ENCODE results near the gene CCDC107. TPM values are rescaled to one million over a fixed set of nuclear protein-coding genes. Genes with fewer than 3 reads are reported as not detected.

CCDC107 gene
- total and polyA plus RNA-seq, 9 of the 15 experiments (the other 6 are each of a cell fraction or from before 2014, with no cell fraction given): 0.35 to 11.3 (median 6.9) TPM; not detected in 1

- ATAC-seq (no peak), DNase-seq (ENCODE audit: extremely low read depth in 1 of 4, low spot score in 3 of 4) (no peak), FAIRE-seq (no peak)
- no peaks in the 10 kb centered on the region for H3K9me1 ChIP-seq (ENCODE audit: control insufficient read depth, insufficient read depth, low read length)
- no peak overlapping the region for H3K4me3 ChIP-seq
- H3K9me3 ChIP-seq (replicated peaks; ENCODE audit: control insufficient read depth, insufficient read depth, low read depth, low read length): no peaks in the 10 kb centered on the region
- POLR2A ChIA-PET: interaction anchor here (0.6 kb wide), 1 partner anchor 57 kb away, joined by 3 read pairs; no protein-coding TSS in a partner anchor
- no peaks in the 10 kb centered on the region for H4K20me1 ChIP-seq (replicated peaks; ENCODE audit: control insufficient read depth, insufficient read depth, low read length)
- H3K36me3 ChIP-seq (ENCODE audit: control insufficient read depth, insufficient read depth, low read length): no peaks in the 10 kb centered on the region
- CTCF ChIA-PET (ENCODE audit: low intra/inter-chr PET ratio): no interaction called here
- intact Hi-C loops (cut with micrococcal nuclease): no loop called here
- 40% methylated on average over 2 of the region's 2 CpGs for WGBS (ENCODE audit: insufficient coverage, low coverage, missing lambda C conversion rate)
- H3K4me2 ChIP-seq (ENCODE audit: insufficient read depth, low read length): no peak overlapping the region
- in situ Hi-C loops (cut with MboI): no loop called here
- H3K27me3 ChIP-seq (ENCODE audit: control insufficient read depth in 2 of 2, insufficient read depth in 2 of 2, low read length in 2 of 2): no peaks in the 10 kb centered on the region
- H3K4me1 ChIP-seq (replicated peaks in 1 of 2; ENCODE audit: control insufficient read depth in 2 of 2, insufficient read depth in 2 of 2, low read length in 2 of 2): no peaks in the 10 kb centered on the region; a peak in 4 of 5 replicates
- H3K27ac ChIP-seq (ENCODE audit: extremely low read depth, low read depth, low read length): no peak overlapping the region
- H2AFZ ChIP-seq (ENCODE audit: low read depth, low read length): no peak overlapping the region
- no TSS peak for BruUV-seq (replicated peaks)
- no peaks in the 10 kb centered on the region for H3K79me2 ChIP-seq (ENCODE audit: control insufficient read depth, insufficient read depth, low read length)
- no peak overlapping the region for H3K9ac ChIP-seq (ENCODE audit: insufficient read depth in 1 of 2, low read depth in 2 of 2, low read length in 2 of 2)
- TF ChIP-seq ZNF764 (CRISPR knock-in tag; IDR thresholded peaks at IDR 0.05; ENCODE audit: low read depth) (no peak), ZFP36 (IDR thresholded peaks at IDR 0.05; ENCODE audit: low read depth, low read length, partially characterized antibody) (no peak), ZNF224 (CRISPR knock-in tag; IDR thresholded peaks at IDR 0.05) (no peak), RFX7 (CRISPR knock-in tag; IDR thresholded peaks at IDR 0.05) (no peak), KAT8 (IDR thresholded peaks at IDR 0.05; ENCODE audit: low read depth) (no peak), SAFB2 (IDR thresholded peaks at IDR 0.05; ENCODE audit: borderline replicate concordance, low read depth, low read length, severe bottlenecking) (no peak), KLF13 (tag; IDR thresholded peaks at IDR 0.05; ENCODE audit: borderline replicate concordance, low read depth) (no peak), GTF2E2 (tag; IDR thresholded peaks at IDR 0.05) (no peak), BCLAF1 (IDR thresholded peaks at IDR 0.05; ENCODE audit: borderline replicate concordance in 1 of 2, control insufficient read depth in 1 of 2, low read depth in 2 of 2, low read length in 1 of 2) (no peak), SNIP1 (IDR thresholded peaks at IDR 0.05; ENCODE audit: low read depth) (no peak), MAZ (CRISPR knock-in tag; conservative IDR thresholded peaks at IDR 0.05 in 1 of 2, IDR thresholded peaks at IDR 0.05 in 1 of 2) (no peak), EWSR1 (IDR thresholded peaks at IDR 0.05; ENCODE audit: borderline replicate concordance, low read depth, partially characterized antibody) (no peak), MEIS2 (IDR thresholded peaks at IDR 0.05; ENCODE audit: partially characterized antibody) (no peak), BRCA1 (IDR thresholded peaks at IDR 0.05) (no peak), BRCA1 (CRISPR knock-in tag; IDR thresholded peaks at IDR 0.05) (no peak), SRSF1 (IDR thresholded peaks at IDR 0.05; ENCODE audit: low read depth, low read length) (no peak), ZNF12 (CRISPR knock-in tag; IDR thresholded peaks at IDR 0.05) (no peak)
- TF ChIP-seq, protein P1, sequence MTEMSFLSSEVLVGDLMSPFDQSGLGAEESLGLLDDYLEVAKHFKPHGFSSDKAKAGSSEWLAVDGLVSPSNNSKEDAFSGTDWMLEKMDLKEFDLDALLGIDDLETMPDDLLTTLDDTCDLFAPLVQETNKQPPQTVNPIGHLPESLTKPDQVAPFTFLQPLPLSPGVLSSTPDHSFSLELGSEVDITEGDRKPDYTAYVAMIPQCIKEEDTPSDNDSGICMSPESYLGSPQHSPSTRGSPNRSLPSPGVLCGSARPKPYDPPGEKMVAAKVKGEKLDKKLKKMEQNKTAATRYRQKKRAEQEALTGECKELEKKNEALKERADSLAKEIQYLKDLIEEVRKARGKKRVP (CRISPR knock-in tag; IDR thresholded peaks at IDR 0.05): no peak
- TF ChIP-seq, protein P2, sequence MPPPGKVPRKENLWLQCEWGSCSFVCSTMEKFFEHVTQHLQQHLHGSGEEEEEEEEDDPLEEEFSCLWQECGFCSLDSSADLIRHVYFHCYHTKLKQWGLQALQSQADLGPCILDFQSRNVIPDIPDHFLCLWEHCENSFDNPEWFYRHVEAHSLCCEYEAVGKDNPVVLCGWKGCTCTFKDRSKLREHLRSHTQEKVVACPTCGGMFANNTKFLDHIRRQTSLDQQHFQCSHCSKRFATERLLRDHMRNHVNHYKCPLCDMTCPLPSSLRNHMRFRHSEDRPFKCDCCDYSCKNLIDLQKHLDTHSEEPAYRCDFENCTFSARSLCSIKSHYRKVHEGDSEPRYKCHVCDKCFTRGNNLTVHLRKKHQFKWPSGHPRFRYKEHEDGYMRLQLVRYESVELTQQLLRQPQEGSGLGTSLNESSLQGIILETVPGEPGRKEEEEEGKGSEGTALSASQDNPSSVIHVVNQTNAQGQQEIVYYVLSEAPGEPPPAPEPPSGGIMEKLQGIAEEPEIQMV (tag; conservative IDR thresholded peaks at IDR 0.05; ENCODE audit: low read depth): no peak
These were observed 30.5 kb upstream of the CCDC107 start for GRCh38 chr9:35627575-35627974.

All from K562 (cell line).